Endothelial cell of umbilical vein (primary cell): ENCODE results near the gene ITGA2B. TPM values are rescaled to one million over a fixed set of nuclear protein-coding genes. Genes with fewer than 3 reads are reported as not detected.

ENCODE experiments used
- BruUV-seq: library from RNA; stranded (reverse); fragments of 400-500 nt; replicated peaks from 2 replicates; lab custom pipeline; 2021; lab: Mats Ljungman, UMichigan
- CTCF ChIA-PET: fragments of 300-600, 350-600 bp; sonication (Branson Sonifier 250); formaldehyde crosslinking; loops from one replicate; lab custom pipeline; 2021; ENCODE audit warnings: antibody characterized with exemption, inconsistent platforms; lab: Charles Lee
- POLR2A ChIA-PET: fragments of 300-600, 350-600 bp; sonication (Branson Sonifier 250); formaldehyde crosslinking; loops from one replicate; lab custom pipeline; 2021; ENCODE audit warnings: antibody characterized with exemption, inconsistent platforms; lab: Charles Lee
- DNase-seq: peaks from one replicate; pipeline ENCODE4 v3.0.0-alpha.2; 2011; ENCODE audit warnings: low read depth, low spot score
- FAIRE-seq: peaks from 2 replicates; lab custom pipeline; 2011; peaks lifted over from hg19 to GRCh38; lab: Jason Lieb, UNC
- H2AFZ ChIP-seq: 2 replicates; pipeline ENCODE4 v1.6.0; 2012; ENCODE audit warnings: low read depth, low read length, control low read depth, inconsistent platforms
- H3K27ac ChIP-seq: 2 replicates; pipeline ENCODE4 v1.5.1; 2011; ENCODE audit warnings: low read depth, mild to moderate bottlenecking, control low read depth, low read length, moderate library complexity; ENCODE audit not compliant: insufficient read depth
- H3K27me3 ChIP-seq, 2 experiments: 2 replicates each; pipeline versions ENCODE4 v1.6.0 to v1.6.1; 2011; ENCODE audit warnings: low read length in 2 of 2, mixed read lengths in 1 of 2; ENCODE audit not compliant: control insufficient read depth in 2 of 2, insufficient read depth in 2 of 2
- H3K36me3 ChIP-seq, 2 experiments: 2 replicates in 1 of 2; 3 replicates in 1 of 2; pipeline ENCODE4 v1.5.1; 2011; ENCODE audit warnings: low read length in 2 of 2, mild to moderate bottlenecking in 1 of 2, moderate library complexity in 1 of 2; ENCODE audit not compliant: control insufficient read depth in 2 of 2, insufficient read depth in 2 of 2; ENCODE audit errors: extremely low read depth in 1 of 2
- H3K4me1 ChIP-seq: 3 replicates; pipeline ENCODE4 v1.5.1; 2011; ENCODE audit warnings: mild to moderate bottlenecking, low read length; ENCODE audit not compliant: control insufficient read depth, insufficient read depth; ENCODE audit errors: extremely low read depth
- H3K4me2 ChIP-seq: 2 replicates; pipeline ENCODE4 v1.6.1; 2011; ENCODE audit warnings: low read length, control low read depth, mixed read lengths; ENCODE audit not compliant: insufficient read depth
- H3K4me3 ChIP-seq, 3 experiments: fragments of 200-600 bp in 1 of 3; sonication (generic), shearing (Covaris generic) in 1 of 3; replicated peaks in 1 of 3; 2 replicates each; pipeline ENCODE4 v1.5.1; 2011 to 2016; ENCODE audit warnings: control low read depth in 3 of 3, low read length in 3 of 3, mild to moderate bottlenecking in 2 of 3, inconsistent platforms in 1 of 3, low read depth in 1 of 3, moderate library complexity in 1 of 3; ENCODE audit not compliant: insufficient read depth in 1 of 3
- H3K79me2 ChIP-seq: 2 replicates; pipeline ENCODE4 v1.6.0; 2012; ENCODE audit warnings: low read length, inconsistent platforms; ENCODE audit not compliant: control insufficient read depth, insufficient read depth
- H3K9ac ChIP-seq: replicated peaks from 2 replicates; pipeline ENCODE3; 2011; ENCODE audit warnings: low read length, control low read depth; ENCODE audit not compliant: insufficient read depth; ENCODE audit errors: extremely low read depth
- H3K9me1 ChIP-seq: replicated peaks from 3 replicates; pipeline ENCODE4 v1.6.0; 2011; ENCODE audit warnings: mild to moderate bottlenecking, low read length; ENCODE audit not compliant: control insufficient read depth, insufficient read depth; ENCODE audit errors: extremely low read depth
- H3K9me3 ChIP-seq: replicated peaks from 2 replicates; pipeline ENCODE4 v1.5.1; 2012; ENCODE audit warnings: low read length, inconsistent platforms; ENCODE audit not compliant: control insufficient read depth, insufficient read depth
- H4K20me1 ChIP-seq: replicated peaks from 2 replicates; pipeline ENCODE3; 2011; ENCODE audit warnings: mild to moderate bottlenecking, low read length; ENCODE audit not compliant: control insufficient read depth, insufficient read depth; ENCODE audit errors: extremely low read depth
- CTCF ChIP-seq, 2 donors: IDR thresholded peaks; 1 replicate in 1 of 2; 2 replicates in 1 of 2; pipeline ENCODE4 v1.5.1; 2011; ENCODE audit warnings: low read length in 2 of 2, mild to moderate bottlenecking in 2 of 2, moderate library complexity in 2 of 2, control low read depth in 1 of 2, inconsistent platforms in 1 of 2, low read depth in 1 of 2; ENCODE audit not compliant: insufficient read depth in 1 of 2; ENCODE audit errors: extremely low read depth in 1 of 2
- FOS ChIP-seq: IDR thresholded peaks from 2 replicates; pipeline ENCODE4 v1.6.1; 2011; ENCODE audit warnings: mild to moderate bottlenecking, low read length, moderate library complexity, borderline replicate concordance; ENCODE audit not compliant: insufficient read depth
- dilution Hi-C: fragments of 300-500 bp; cut with MboI; formaldehyde crosslinking; loops from one replicate; pipeline ENCODE4 v1.15.0; 2019; ENCODE audit warnings: low sequenced_read_pairs; ENCODE audit not compliant: extremely low pct_ligation_motif_present
- intact Hi-C: fragments of 100-400 bp; cut with micrococcal nuclease; formaldehyde crosslinking; loops from one replicate; pipeline ENCODE4 v1.10.0; 2022
- polyA plus RNA-seq, 4 experiments: library from polyadenylated mRNA; depleted of rRNA in 3 of 4; stranded (reverse) in 3 of 4; unstranded in 1 of 4; fragments of >200 nt; gene quantifications; 2 replicates each; pipeline versions ENCODE4 v1.2.1 to v1.2.3, GENCODE V29; 2011 to 2012; ENCODE audit warnings: missing spikeins in 1 of 4
- total RNA-seq: library from RNA; stranded (reverse); gene quantifications from 2 replicates; pipeline ENCODE4 v1.2.3, GENCODE V29; 2021

Gene ITGA2B
- total and polyA plus RNA-seq, 2 donors (not counting 3 experiments of a cell fraction or from before 2014, with no cell fraction given) = 0.26 to 0.82 TPM

GRCh38 chr17:44324092-44324570, 65.3 kb downstream of the ITGA2B start:
- Histone ChIP-seq H3K27ac (peak overlapping the region; percentile 43), H2AFZ (peak overlapping the region; percentile 54), H3K4me2 (peak overlapping the region; percentile 49), H3K9ac (peak overlapping the region; percentile 74), H3K36me3 (peaks cover 3 to 26% of the 10 kb centered on the region in 2 experiments), H3K27me3 (no peaks in the 10 kb centered on the region), H4K20me1 (no peaks in the 10 kb centered on the region), H3K4me3 (peak overlapping the region; percentile 13 to 79 (median 52)), H3K4me1 (peaks cover 9% of the 10 kb centered on the region), H3K9me3 (no peaks in the 10 kb centered on the region), H3K79me2 (peaks cover 7% of the 10 kb centered on the region), H3K9me1 (no peaks in the 10 kb centered on the region)
- DNase-seq (no peak), FAIRE-seq (no peak)
- intact Hi-C loops (loop anchor here (1.0 to 2.0 kb wide), 4 partner anchors 45 to 114 kb away; no protein-coding TSS in a partner anchor), dilution Hi-C loops (no loop called here)
- TF ChIP-seq FOS = no peak
- TF ChIP-seq CTCF (IDR thresholded peaks at IDR 0.05; ENCODE audit: extremely low read depth in 1 of 2, insufficient read depth in 1 of 2, low read depth in 1 of 2, low read length in 2 of 2) = no peak
- ChIA-PET POLR2A (interaction anchor here (0.6 kb wide), 1 partner anchor 16 kb away, joined by 6 read pairs; the partner anchor contains the start of gene RUNDC3A), CTCF (interaction anchor here (1.3 to 4.9 kb wide), 4 partner anchors 105 to 199 kb away, joined by 4 to 68 read pairs (median 20); partner anchors contain the start of gene UBTF)
- no TSS peak for BruUV-seq
